ENCODE measurements around the gene PKNOX1.
"Not testable (repeated sequence)": the region's sequence is repeated elsewhere in the genome, so short reads cannot be mapped to it uniquely, and the experiment has no call there.

PKNOX1 gene

DNA sequence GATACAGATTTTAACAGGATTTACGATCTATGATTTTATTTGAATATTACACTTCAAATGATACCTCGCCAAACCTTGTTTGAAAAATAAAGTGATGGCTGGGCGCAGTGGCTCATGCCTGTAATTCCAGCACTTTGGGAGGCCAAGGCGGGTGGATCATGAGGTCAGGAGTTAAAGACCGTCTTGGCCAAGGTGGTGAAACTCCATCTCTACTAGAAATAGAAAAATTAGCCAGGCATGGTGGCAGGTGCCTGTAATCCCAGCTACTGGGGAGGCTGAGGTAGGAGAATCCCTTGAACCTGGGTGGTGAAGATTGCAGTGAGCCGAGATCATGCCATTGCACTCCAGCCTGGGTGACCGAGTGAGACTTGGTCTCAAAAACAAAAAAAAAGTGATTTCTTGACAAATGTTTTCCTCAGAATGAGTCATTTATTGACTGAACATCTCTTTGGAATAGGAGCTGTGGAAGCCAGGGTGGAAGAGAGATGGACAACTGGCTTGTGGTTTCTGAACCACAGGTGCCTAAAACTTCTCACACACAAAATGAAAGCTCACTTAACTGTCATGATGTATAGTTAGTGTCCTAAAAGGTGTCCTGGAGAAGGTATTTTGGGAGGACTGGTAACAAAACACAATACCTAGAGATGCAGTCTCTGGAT, 11.9 kb downstream of the PKNOX1 start:
- DNase-seq, result no peak

DNA sequence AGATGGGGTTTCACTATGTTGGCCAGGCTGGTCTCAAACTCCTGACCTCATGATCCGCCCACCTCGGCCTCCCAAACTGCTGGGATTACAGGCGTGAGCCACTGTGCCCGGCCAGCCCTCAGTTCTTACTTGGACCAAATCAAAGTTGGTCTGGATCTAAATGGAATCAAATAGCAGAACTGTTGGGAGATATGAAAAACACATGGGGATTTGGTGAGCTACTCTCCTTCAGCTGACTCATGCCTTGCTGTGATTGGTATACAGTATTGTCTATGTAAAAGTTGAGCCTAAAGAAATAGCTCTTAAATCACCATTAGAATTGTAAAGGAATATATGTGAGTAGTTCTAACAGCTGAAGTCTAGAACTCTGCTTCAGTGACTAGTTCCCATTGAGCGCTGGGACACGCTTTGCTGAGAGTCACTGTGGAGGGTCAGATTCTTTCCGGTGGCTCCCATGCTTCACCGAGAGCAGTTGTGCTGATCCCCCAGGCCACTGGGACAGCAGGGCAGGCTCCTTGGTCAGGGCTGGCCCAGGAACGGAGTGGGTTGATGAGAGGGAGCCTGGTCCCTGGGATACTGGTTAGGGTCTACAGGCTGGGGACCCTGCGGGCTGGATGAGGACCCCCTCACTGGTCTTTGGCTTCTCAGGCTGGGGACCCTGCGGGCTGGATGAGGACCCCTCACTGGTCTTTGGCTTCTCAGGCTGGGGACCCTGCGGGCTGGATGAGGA, 14.0 kb downstream of the PKNOX1 start:
- no peak for DNase-seq

DNA sequence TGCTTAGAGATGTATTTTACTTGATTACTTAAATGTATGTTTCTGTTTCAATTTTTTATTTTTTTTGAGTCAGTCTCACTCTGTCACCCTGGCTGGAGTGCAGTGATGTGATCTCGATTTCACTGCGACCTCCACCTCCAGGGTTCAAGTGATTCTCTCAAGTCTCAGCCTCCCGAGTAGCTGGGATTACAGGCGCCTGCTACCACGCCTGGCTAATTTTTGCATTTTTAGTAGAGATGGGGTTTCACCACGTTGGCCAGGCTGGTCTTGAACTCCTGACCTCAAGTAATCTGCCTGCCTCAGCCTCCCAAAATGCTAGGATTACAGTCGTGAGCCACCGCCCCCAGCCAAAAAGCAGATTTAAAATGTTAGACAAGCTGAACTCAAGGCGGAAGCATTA, 15.0 kb downstream of the PKNOX1 start:
- not testable (repeated sequence) for DNase-seq

DNA sequence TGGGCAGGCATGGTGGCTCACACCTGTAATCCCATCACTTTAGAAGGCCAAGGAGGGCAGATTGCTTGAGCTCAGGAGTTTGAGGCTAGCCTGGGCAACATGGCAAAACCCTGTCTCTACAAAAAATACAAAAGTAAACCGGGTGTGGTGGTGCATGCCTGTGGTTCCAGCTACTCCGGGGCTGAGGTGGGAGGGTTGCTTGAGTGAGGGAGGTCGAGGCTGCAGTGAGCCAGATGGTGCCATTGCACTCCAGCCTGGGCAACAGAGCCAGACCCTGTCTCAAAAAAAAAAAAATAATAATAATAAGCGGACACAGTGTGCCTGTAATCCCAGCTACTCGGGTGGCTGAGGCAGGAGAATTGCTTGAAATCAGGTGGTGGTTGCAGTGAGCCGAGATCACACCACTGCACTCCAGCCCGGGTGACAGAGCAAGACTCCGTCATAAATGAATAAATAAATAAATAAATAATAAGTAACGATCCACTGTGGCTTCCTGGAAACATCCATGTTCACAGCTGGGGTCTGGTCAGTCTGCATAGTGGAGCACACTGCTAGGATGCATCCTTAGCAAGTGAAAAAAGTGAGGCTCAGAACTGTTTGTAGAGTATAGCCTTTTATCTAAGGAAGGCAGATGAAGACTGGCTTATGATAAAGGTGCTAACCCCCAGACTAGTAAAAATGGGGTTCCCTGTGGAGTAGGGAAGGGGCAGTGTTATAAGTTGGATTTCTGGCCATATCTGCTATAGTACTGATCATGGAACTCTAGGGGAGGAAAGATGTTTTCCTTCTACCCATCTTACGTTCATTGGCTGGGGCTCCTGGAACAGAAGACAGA, 15.7 kb downstream of the PKNOX1 start:
- DNase-seq, result no peak

DNA sequence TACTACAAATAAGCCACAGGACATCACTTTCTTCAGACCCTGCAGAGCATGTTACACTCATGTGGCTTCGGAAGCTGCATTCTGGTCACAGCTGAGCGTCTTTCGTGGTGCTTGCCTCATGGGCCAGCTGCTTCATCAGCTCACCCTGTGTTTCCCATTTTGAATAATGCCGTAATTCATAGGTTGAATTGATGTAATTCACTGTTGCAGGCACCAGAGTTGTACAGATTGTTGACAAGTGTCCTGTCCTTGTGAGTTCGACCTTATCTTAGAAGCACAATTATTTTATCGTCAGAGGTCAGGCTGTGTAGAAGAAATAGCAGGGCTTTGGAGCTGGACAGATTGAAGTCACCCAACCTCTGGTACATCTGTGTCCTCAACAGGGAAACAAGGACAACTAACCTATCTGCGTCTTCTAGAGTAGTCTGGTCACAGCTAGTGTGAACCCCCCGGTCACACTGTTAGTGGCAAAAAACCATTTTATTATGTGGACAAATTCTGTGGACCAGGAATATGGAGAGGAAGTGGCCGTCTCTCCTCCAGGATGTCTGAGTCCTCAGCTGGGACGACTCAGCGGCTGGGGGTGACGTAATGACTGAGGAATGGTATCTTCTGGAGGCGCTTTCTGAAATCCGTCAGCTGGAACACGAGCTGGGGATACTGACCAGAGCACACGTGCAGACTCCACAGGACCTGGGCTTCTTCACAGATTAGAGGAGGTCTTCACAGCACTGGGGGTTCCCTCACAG, 17.8 kb downstream of the PKNOX1 start:
- DNase-seq, result no peak

DNA sequence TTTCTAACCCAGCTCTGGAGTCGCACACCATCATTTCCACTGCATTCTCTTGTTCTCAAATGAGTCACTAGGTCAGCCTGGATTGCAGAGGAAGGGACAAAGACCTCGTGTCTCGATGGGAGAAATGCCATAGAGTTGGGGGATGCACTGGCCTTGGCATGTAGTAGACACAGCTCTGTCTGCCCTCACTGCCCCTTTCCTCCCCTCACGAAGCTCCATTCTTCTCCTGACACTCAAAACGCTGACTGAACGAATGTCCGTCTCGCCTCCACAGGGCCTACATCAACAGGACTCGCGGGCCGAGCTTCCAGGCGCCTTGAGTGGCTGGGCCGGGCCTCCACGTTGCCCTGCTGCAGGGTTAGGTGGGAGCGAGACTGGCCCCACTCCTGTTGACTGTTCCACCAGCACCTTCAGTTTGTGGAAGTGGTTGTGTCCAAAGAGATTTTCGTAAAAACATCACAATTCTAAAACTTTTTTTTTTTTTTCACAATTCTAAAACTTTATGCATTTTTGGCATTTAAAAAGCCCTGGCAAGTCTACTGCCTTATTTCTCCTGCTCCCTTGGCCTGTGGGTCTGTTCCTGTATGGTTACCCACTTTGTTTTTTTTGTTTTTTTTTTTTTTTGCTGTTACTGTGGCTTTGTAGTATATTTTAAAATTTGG, 18.8 kb downstream of the PKNOX1 start:
- no peak for DNase-seq

DNA sequence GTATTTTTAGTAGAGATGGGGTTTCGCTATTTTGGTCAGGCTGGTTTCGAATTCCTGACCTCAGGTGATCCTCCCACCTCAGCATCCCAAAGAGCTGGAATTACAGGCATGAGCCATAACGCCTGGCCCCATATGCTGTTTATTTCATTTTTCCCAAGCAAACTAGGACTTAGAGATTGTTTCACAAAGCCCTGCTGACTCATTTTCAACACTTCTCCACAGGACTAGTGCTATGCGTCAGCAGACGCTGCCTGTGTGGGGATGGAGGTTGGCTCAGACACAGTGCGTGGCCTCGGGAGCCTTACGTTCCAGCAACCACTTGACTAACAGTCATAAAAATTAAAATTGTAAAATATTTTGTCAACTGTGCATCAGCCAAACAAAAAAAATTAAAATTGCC, 22.7 kb downstream of the PKNOX1 start:
- no peak for DNase-seq

DNA sequence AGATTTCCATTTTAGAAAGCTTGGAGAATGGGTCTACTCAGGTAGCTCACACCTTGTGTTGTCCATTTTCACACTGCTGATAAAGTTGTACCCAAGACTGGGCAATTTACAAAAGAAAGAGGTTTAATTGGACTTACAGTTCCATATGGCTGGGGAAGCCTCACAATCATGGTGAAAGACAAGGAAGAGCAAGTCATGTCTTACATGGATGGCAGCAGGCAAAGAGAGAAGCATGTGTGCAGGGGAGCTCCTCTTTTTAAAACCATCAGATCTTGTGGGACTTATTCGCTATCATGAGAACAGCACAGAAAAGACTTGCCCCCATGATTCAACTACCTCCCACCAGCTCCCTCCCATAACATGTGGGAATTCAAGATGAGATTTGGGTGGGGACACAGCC, 23.6 kb downstream of the PKNOX1 start:
- not testable (repeated sequence) for DNase-seq

DNA sequence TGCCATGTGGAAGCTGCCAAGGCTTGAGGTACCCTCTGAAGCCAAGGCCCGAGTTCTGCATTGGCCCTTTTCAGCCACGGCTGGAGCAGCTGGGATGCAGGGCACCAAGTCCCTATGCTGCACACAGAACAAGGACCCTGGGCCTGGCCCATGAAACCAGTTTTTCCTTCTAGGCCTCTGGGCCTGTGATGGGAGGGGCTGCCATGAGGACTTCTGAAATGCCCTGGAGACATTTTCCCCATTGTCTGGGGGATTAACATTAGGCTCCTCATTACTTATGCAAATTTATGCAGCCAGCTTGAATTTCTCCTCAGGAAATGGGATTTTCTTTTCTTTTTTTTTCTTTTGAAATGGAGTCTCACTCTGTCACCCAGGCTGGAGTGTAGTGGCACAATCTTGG, 24.8 kb downstream of the PKNOX1 start:
- DNase-seq, result not testable (repeated sequence)

DNA sequence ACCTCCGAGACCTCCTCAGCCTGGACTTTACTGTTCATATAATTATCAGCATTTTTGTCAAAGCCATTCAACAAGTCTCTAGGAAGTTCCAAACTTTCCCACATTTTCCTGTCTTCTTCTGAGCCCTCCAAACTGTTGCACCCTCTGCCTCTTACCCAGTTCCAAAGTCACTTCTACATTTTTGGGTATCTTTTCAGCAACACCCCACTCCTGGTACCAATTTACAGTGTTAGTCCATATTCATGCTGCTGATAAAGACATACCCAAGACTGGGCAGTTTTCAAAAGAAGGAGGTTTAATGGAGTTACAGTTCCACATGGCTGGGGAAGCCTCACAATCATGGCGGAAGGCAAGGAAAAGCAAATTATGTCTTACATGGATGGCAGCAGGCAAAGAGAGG, 25.7 kb downstream of the PKNOX1 start:
- DNase-seq, result not testable (repeated sequence)

DNA sequence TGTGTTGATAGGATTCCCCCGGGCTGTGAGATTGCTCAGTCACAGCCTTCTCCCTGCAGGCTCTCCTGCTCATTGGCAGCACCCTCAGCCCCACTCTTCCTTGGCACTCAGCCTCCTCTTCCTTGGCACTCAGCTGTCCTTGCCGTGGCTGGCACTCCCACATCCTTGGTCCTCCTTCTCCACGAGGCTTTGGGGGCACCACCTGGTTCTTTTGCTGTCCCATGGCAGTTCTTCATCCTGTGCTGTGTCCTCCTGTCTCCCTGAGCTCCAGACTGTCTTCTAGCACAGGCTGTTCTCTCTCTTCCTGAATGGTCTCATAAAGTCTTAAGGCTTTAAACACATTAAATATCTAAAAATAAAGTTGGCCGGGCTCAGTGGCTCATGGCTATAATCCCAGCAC, 27.0 kb downstream of the PKNOX1 start:
- DNase-seq, result no peak

DNA sequence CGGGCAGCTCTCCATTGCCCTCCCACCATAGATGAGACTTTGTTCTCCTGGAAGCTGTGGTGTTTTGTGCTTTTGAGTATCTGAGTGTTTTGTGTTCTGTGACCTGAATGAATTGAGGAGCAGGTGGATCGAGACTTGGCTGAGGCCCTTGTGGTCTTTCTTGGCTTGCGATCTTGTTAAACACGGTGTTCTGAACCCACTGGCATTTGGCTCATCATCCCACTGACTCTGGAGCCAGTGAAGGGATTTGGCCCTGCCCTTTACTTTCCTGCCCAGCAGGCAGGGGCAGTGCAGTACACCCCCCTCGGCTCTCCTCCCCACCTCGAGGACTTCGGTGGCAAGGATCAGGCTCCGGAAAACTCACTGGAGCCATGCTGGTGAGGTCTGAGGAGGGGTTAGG, 30.6 kb downstream of the PKNOX1 start:
- DNase-seq, result no peak

DNA sequence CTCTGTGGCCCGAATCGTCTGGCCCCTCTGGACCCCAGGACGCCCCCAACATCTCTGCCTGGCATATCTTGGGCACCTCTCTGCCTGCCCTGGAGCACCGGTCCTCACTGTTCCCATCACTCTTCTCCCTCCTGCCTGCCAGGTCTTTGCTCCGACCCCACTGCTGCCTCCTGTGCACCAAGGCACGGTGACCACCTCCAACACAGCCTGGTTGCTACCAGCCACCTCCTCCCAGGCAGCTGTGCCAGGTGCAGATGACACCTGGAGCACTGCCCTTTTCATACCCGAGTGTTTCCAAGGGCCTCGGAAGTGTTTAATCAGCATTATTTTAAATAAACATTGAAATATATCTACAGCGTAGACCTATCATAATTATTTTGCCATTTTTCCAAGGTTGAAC, 31.3 kb downstream of the PKNOX1 start:
- DNase-seq, result no peak

DNA sequence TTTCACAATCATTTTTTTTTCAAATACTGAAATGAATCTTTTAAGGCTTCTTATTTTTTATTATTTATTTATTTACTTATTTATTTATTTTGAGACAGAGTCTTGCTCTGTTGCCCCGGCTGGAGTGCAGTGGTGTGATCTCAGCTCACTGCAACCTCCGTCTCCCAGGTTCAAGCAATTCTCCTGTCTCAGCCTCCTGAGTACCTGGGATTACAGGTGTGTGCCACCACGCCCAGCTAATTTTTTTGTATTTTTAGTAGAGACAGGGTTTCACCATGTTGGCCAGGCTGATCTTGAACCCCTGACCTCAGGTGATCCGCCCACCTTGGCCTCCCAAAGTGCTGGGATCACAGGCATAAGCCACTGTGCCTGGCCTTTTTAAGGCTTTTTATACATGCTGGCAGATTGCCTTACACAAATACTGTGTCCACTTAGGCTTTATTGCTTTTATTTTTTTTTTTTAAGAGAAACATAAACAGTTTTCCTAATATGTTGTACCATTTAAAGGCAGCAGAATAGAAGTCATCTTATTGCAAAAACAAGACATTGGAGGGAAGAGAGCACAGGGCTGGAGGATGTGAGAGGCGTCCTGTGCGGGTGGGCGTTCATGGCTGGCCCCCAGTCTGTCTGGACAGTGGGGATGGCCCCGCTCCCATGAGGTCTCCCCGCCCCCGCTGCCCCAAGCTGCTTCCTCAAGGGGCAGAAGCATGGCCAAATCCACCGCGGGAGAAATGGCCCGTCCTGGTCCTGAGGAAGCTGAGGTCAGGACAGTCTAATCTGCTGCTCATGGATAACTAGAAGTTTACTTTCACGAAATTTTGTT, 31.9 kb downstream of the PKNOX1 start:
- DNase-seq, result not testable (repeated sequence)

DNA sequence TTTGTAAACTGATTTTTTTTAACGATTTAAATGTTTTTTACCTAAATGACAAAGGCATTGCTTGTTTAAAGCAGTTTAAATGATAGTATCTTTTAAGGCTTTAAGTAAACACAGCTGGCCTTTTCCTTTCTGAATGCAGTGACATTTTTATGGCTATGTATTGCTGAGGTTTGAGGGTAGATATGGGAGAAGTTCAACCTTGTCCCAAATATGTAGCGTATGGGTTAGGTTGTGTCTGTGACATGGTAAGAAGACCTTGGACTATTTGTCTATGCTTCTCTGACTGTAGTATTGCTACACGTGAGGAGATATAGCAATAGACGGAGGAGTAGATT, 32.5 kb downstream of the PKNOX1 start:
- no peak for DNase-seq

DNA sequence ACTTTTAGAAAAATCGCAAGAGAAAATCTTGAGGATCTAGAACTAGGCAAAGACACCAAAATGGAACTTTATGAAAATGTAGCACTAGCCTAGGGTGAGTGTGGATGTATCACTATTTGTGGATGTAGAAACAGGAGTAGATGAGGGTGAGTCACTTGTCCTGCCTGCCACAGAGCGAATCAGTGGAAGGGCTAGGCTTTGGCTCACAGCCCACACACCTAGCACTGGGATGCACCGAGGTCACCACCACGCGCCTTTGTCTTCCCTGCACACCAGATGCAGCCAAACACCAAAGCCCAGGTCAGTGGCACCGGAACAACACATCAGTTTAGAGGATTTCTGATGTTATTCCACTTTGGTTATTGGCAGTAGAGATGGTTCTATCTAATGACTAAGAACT, 38.2 kb downstream of the PKNOX1 start:
- DNase-seq, result no peak

DNA sequence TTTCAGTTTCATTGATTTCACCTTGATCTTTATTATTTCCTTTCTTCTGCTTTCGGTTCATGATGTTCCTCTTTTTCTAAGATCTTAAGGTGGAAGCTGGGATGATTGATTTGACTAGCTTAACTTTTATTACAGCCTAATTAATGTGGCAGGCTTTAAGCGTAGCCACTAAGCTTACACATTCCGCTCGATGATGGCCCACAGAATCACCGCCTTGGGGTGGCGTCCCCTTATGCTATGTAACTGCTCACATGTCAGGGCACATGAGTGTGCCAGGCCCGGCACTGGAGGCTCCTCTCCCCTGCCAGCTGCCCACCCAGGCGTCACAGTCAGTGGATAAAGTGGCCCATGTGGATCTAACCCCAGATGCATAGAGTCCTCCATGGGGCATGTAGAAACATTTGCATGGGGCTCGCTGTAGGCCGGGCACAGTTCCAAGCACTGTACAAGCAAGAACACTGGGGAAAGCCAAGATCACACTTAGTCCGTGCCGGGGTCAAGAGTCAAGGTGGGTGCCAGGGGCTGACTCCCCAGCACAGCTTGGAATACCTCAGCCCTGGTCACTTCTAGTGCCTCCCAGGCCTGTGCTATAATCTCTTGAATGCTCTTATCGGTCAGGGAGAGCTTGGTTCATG, 41.7 kb downstream of the PKNOX1 start:
- no peak for DNase-seq

DNA sequence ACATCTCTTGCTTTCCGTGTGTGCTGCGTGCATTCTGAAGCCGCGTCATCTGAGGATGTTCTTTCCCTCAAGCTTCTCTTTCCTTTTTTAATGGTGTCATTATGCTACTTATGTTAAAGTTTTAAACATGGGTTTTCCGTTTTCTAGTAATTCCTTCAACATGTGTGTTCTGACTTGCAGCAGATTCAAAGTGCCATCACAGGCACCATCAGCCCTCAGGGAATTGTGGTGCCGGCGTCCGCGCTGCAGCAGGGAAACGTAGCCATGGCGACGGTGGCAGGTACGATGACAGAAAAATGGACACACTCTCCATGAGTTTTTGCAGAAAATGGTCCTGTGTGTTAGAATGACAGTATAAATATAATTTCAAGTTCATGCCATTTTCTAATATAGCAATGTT, 42.4 kb downstream of the PKNOX1 start:
- DNase-seq, result no peak

DNA sequence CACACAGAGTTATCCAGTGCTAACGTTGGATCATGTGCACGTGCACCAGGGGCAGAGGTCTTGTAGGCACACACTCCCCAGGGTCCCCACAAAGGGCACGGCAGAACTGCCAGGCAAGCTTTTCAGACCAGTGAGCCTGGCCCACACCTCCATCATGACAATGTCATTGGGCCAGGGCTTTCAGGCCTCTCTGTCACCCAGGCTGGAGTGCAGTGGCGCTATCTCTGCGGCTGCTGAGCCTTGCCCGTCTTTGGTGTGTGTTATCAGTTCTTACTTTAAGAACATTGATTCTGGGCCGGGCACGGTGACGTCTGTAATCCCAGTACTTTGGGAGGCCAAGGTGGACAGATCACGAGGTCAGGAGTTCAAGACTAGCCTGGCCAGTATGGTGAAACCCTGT, 44.2 kb downstream of the PKNOX1 start:
- DNase-seq, result no peak

DNA sequence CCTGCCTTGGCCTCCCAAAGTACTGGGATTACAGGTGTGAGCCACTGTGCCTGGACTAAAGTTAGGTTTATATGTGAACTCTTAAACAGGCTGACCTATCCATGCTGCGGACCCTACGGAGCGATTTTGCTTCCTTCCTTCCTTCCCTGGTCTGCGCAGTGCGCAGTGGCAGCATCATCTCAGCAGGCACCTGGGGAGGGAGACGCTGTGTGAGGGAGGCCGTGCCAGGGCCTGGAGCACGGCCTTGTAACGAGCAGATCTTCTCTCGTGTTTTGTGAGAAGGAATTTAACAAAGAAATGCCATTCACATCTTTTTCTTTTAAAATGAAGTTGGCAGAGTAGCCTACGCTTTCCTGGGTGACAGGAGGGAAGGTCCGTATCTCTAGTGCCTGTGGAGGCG, 45.8 kb downstream of the PKNOX1 start:
- no peak for DNase-seq

DNA sequence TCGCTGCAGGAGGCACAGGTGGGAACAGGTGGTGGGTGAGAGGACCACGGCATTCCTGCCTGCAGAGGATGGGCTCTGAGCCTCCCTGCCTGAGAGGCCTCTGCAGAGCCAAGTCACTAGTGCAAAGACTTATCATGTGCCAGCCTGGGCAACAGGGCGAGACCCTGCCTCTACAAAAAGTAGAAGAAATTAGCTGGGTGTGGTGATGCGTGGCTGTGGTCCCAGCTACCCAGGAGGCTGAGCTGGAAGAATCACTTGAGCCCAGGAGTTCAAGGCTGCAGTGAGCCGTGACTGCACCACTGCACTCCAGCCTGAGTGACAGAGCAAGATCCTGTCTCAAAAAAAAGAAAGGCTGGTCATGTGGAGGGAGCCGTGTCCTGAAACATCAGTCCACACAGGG, 46.4 kb downstream of the PKNOX1 start:
- DNase-seq, result no peak
